ENCODE data around the gene PRPSAP2. TPM values are rescaled to one million over a fixed set of nuclear protein-coding genes. Genes with fewer than 3 reads are reported as not detected.

PRPSAP2 gene
- total and polyA plus RNA-seq, 2 of the 4 experiments (the other 2 are of a cell fraction): 22.9 to 28.1 TPM

GRCh38 chr17:18919963-18920362 lies 62.0 kb downstream of the PRPSAP2 start:
- Histone ChIP-seq H4K20me1 (ENCODE audit: insufficient read depth, low read length) (peaks cover 7% of the 10 kb centered on the region; the same call in 1 of the 2 replicates), H3K4me3 (ENCODE audit: insufficient read depth, low read depth, low read length) (no peak overlapping the region), H3K36me3 (ENCODE audit: control insufficient read depth, insufficient read depth, low read length) (peaks cover 12% of the 10 kb centered on the region), H2BK20ac (ENCODE audit: low read depth, low read length) (no peak overlapping the region), H4K5ac (ENCODE audit: low read depth, low read length) (no peak overlapping the region), H4K91ac (ENCODE audit: insufficient read depth, low read depth, low read length) (no peak overlapping the region), H3K9me1 (ENCODE audit: insufficient read depth, low read length) (peaks cover 4% of the 10 kb centered on the region; the same call in 1 of the 2 replicates), H3K27me3 (ENCODE audit: control insufficient read depth, insufficient read depth, low read length) (no peaks in the 10 kb centered on the region), H3K9me3 (ENCODE audit: control insufficient read depth, insufficient read depth, low read length) (no peaks in the 10 kb centered on the region), H3K18ac (ENCODE audit: low read depth, low read length) (no peak overlapping the region), H2AFZ (replicated peaks; ENCODE audit: low read length, poor library complexity) (no peak overlapping the region), H3K56ac (ENCODE audit: extremely low read depth, insufficient read depth, low read length) (no peak overlapping the region), H3K4me2 (ENCODE audit: low read depth, low read length) (no peak overlapping the region), H4K8ac (ENCODE audit: low read depth in 2 of 2, low read length in 2 of 2) (no peak overlapping the region), H3K79me1 (ENCODE audit: low read depth in 1 of 2, low read length in 2 of 2) (peaks cover 5 to 30% of the 10 kb centered on the region in 2 experiments; a peak in 3 of 4 replicates), H2BK120ac (ENCODE audit: low read depth, low read length) (no peak overlapping the region), H2AK9ac (replicated peaks; ENCODE audit: low read depth, low read length, poor library complexity) (no peak overlapping the region), H2BK5ac (ENCODE audit: low read depth, low read length, poor library complexity, severe bottlenecking) (no peak overlapping the region), H2AK5ac (ENCODE audit: low read depth, low read length) (no peak overlapping the region), H3K4me1 (ENCODE audit: control insufficient read depth, insufficient read depth, low read length) (peaks cover 8% of the 10 kb centered on the region), H2BK15ac (ENCODE audit: low read depth, low read length) (no peak overlapping the region), H3K27ac (ENCODE audit: insufficient read depth, low read length) (no peak overlapping the region), H3K23ac (ENCODE audit: low read depth, low read length) (no peak overlapping the region), H3K9ac (ENCODE audit: low read depth, low read length) (no peak overlapping the region), H3K4ac (ENCODE audit: low read depth, low read length) (no peak overlapping the region), H3K14ac (replicated peaks; ENCODE audit: low read depth, low read length) (no peak overlapping the region)
- no TSS peak for BruUV-seq (replicated peaks)
- DNase-seq (no peak), ATAC-seq (ENCODE audit: low read depth) (no peak)
- 59% methylated on average over 5 of the region's 6 CpGs; no CpG with 5 or more reads in 1 of the 2 experiments for WGBS, 2 experiments (ENCODE audit: extremely low coverage in 2 of 2, insufficient read length in 1 of 2)
- POLR2A ChIA-PET (ENCODE audit: unreplicated experiment): no interaction called here
- dilution Hi-C loops (cut with HindIII; ENCODE audit: low sequenced_read_pairs, unreplicated experiment): no loop called here
- intact Hi-C loops (cut with micrococcal nuclease): no loop called here
- in situ Hi-C loops (cut with MboI; ENCODE audit: low sequenced_read_pairs): no loop called here
- no peak for TF ChIP-seq SMC3 (IDR thresholded peaks at IDR 0.05; ENCODE audit: low read depth, low read length)
- TF ChIP-seq USF2 (IDR thresholded peaks at IDR 0.05; ENCODE audit: low read depth, low read length): no peak
- no peak for TF ChIP-seq BHLHE40 (IDR thresholded peaks at IDR 0.05; ENCODE audit: low read depth, low read length)
- no peak for TF ChIP-seq POLR2A (IDR thresholded peaks at IDR 0.05; ENCODE audit: low read depth, low read length)
- TF ChIP-seq CTCF (conservative IDR thresholded peaks at IDR 0.05; ENCODE audit: low read depth, low read length): no peak
- no peak for TF ChIP-seq NFE2L2 (IDR thresholded peaks at IDR 0.05; ENCODE audit: low read depth, low read length)
- TF ChIP-seq RCOR1 (IDR thresholded peaks at IDR 0.05; ENCODE audit: insufficient replicate concordance, low read length): no peak
- TF ChIP-seq CHD1 (IDR thresholded peaks at IDR 0.05; ENCODE audit: low read depth, low read length): no peak
- no peak for TF ChIP-seq RFX5 (IDR thresholded peaks at IDR 0.05; ENCODE audit: low read depth, low read length)
- CTCF ChIA-PET: no interaction called here
